SHP77 (cell line): ENCODE measurements around the gene CALCR.

Source experiments
- DNase-seq, 2 experiments: peaks; one replicate each; lab custom pipeline; 2025; lab: John Stamatoyannopoulos, UW

Gene CALCR

GRCh38 chr7:93448176-93448575 is 126.3 kb downstream of the CALCR start:
- DNase-seq = no peak

DNA sequence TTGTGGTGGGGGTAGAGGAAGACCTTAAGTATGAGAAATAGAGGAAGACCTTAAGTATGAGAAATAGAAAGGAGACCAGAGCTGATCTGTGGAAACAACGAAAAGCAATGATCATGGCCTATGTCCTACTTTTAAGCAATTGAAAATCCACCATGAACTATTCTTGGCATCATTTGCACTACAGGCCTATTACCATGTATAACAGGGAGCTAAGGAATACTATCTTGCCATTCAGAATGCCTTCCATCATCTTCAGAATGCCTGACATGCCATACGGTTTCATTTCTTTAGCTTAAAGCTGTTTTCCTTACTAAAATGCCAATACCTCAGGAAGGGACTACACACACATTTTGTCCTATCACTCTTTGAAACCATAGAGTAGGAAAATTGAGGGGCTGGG is 127.0 kb downstream of the CALCR start:
- no peak for DNase-seq

DNA sequence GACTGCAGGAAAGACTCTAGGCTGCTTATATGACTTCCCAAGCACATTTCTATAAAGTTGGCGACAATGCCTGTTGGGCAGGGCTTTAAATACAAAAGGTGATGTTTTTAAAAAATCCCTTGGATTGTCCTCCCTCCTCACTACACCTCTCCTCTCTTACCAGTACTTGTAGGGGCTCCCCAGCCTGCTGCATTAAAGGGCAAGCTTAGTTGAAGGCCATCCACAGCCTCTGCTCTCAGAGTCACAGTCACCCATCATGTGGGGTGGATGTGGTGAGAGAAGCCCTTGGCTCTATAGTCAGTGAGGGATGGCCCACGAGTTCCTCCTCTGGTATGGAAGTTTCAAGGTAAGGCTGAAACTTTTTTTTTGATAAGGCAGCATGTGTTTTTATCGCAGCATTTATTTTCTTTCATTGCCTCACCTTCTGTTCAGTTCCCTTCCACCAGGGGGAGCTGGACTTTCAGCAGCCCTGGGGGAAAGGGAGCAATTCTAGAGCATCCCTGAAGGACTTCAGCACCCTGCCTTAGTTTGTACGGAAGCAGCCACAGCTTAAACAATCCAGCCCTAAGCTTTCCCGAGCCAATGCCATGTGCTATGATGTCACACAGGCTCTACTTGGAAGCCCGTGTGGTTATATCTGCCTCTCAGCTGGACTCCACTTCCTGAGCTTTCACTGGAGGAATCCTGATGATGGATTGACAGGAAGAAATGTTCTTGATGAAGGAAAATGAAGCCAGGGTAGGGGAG is 131.9 kb downstream of the CALCR start:
- DNase-seq = peak; percentile 9 to 37

GRCh38 chr7:93435791-93436190 is 138.7 kb downstream of the CALCR start:
- DNase-seq = no peak

- DNase-seq = no peak
Observed at GRCh38 chr7:93432130-93432529, 142.4 kb downstream of the CALCR start.

- no peak for DNase-seq
Observed at GRCh38 chr7:93430917-93431588, 143.5 kb downstream of the CALCR start.

GRCh38 chr7:93429563-93429962 is 145.0 kb downstream of the CALCR start:
- no peak for DNase-seq

GRCh38 chr7:93427107-93427506 is 147.4 kb downstream of the CALCR start:
- no peak for DNase-seq

GRCh38 chr7:93426155-93426696 is 148.3 kb downstream of the CALCR start:
- DNase-seq = no peak

GRCh38 chr7:93414574-93414973 is 159.9 kb downstream of the CALCR start:
- DNase-seq = peak in 1 of 2 experiments; percentile 10

DNA sequence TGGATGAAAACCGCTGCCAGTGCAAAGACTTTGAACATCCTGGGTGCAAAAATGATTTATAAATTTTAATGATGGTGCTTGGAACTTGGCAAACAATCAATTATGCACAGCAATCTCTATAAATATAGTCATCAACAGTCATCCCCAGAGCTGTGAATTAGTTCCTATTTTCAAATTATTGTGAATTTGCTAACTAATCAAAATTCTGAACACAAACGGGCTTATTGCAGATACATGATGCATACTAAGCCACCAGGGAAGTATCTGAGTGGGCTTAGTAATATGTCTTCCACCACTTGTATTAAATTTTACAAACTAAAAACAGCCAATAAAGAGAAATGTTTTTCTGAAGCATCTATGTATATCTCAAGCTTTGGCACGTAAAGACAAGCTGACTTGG is 165.2 kb downstream of the CALCR start:
- DNase-seq = no peak

DNA sequence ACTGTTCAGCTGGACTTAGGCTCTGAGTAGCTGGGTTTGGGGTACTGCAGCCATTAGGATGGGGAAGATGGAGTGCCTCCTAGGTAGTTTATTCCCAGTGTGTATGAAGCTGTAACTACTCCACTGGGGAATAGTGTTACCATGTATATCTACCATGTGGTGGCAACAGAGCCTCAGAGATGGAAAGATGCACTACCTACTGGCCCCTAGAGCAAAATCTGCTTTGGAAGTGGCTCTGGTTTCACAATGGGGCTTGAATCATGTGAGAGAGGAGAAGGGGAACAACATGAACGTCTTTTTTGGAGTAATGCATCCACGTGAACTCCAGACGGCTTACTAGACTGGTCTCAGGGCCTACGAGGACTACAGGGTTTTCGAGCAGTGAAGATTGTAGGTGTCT is 167.3 kb downstream of the CALCR start:
- DNase-seq = no peak

DNA sequence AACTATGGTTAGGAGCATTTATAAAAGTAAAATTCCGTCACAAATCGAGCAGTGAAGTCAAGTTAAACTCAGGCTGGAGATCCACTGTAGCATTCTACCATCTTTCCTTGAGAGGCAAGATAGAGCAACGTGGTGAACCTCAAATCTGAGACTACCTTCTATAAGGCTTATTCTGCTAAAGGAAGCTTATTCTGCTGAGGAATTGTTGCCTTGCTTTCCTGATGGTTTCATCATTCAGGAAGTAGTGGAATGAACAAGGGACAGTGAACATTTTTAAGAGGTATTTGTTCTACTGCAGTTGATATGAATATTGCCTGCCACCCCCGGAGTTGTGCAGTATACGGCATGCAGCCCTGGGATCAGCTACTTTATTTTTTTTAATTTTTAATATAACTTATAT is 171.6 kb downstream of the CALCR start:
- DNase-seq = no peak

DNA sequence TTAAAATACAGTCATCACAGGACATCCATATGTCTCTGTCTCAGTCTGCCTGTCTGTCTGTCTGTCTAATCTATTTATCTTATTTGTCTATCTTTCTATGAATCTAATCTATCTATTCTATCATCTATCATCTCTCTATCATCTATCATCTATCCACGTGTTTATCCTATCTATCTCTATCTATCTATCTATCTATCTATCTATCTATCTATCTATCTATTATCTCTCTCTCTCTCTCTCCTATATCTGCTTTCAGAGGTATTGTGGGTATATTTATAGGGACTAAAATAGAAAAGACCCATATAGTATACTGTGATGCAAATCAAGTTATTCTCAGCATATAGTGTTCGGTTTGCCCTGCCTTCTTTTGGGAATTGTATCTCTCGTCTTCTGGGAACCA is 174.9 kb downstream of the CALCR start:
- DNase-seq = no peak

- DNase-seq = no peak
Observed at GRCh38 chr7:93392984-93393383, 181.5 kb downstream of the CALCR start.

DNA sequence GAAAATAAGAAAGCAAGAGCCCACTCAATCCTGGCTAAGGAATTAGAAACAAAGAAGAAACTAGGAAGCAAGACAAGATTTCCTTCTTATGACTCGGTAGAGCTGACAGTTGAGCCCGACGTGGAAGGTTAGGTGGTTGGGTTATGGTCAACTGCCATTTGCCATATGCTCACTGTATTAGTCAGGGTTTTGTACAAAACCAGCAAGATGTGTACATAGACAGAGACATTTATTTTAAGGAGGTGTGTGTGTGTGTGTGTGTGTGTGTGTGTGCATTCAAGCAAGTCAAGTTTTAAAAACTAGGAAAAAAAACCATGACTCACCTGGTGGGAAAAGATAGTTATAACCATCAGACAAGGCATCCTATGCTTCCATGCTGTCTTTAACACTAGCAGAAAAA is 183.9 kb downstream of the CALCR start:
- DNase-seq = no peak

DNA sequence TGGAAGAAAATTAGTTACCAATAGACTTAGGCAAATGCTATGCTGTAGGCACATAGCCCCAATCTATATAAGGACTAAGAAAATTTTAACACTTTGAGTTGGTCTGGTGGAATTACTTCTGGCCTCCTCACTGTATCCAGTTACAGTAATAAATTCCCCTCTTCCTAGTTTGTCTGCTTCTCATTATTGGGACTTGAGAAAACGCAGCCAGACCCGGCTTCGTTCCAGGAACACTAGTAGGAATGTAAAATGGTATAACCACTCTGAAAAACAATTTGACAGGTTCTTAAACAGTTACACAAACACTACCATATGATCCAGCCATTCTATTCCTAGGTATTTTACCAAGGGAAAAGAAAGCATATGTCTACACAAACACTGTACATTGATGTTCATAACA is 192.2 kb downstream of the CALCR start:
- no peak for DNase-seq

DNA sequence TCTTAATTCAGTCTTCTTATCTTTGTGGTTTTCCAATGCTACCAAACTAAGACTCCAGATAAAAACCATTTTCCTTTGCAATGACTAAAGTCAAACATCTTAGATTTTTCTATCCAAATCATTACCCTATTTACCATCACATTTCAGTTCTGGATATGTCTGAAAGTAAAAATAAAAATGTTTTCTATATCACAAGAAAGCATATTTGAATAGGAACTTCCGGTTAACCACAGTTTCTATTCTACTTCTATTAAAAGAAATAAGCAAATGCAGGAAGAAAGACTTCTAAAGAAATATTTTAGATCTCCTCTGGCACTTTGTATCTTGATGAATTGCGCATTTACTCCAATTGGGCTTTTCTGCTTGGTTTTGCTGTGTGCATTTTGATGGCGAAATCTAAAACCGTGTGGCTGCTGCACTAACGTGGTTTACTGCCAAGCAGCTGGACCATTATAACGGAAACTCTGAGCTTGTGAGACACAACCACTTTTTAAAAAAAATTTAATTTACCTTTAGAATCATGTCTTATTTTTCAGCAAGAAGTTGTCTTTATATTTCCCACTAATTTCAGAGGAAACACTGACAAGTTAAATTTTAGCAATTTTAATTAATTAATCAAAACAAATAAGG is 196.3 kb downstream of the CALCR start:
- no peak for DNase-seq

DNA sequence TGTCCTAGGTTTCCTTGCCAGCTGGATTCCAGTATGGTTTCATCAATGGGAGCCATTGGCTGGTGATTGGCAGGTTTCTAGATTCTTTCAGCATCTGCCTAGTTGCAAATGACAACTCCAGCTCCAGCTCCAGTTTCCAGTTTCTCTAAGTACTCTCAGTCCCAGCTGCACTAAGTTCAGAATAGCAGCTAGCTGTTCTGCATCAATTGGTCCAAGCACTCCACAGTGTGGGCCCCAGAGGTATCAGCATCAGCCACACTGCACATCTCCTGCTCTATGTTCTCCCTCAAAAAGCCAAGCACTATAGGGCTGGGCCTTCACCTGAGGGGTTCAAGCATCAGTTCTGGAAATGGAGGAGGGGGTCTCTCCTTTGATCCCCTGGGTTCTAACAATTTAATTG is 198.9 kb downstream of the CALCR start:
- no peak for DNase-seq
